K562 (cell line): ENCODE measurements around the gene PCNX2. TPM values are rescaled to one million over a fixed set of nuclear protein-coding genes. Genes with fewer than 3 reads are reported as not detected.

ENCODE experiments used
- CAMTA2 ChIP-seq: fragments of 250-450 bp; sonication (Bioruptor Pico); conservative IDR thresholded peaks from 2 replicates; pipeline ENCODE4 v1.5.1; 2022
- CSDE1 ChIP-seq, 2 experiments: fragments of 450-650 bp; IDR thresholded peaks; 2 replicates each; pipeline ENCODE4 v1.6.1; 2016; ENCODE audit warnings: mild to moderate bottlenecking in 1 of 2
- KLF10 ChIP-seq: fragments of 250-450 bp; sonication (Bioruptor Pico); IDR thresholded peaks from 2 replicates; pipeline ENCODE4 v1.6.1; 2021; ENCODE audit warnings: matching md5 sums
- MECOM ChIP-seq: fragments of 250-450 bp; sonication (Bioruptor Pico); IDR thresholded peaks from 2 replicates; pipeline ENCODE4 v1.8.0; 2022; ENCODE audit warnings: inconsistent platforms
- NCOA1 ChIP-seq: fragments of 450-650 bp; IDR thresholded peaks from 2 replicates; pipeline ENCODE4 v1.6.1; 2016; ENCODE audit warnings: low read depth
- OTX1 ChIP-seq: fragments of 450-650 bp; formaldehyde crosslinking; IDR thresholded peaks from 2 replicates; pipeline ENCODE4 v1.4.0; 2022; ENCODE audit warnings: mild to moderate bottlenecking
- PTRF ChIP-seq: fragments of 450-650 bp; IDR thresholded peaks from 2 replicates; pipeline ENCODE4 v1.6.1; 2016; ENCODE audit warnings: mild to moderate bottlenecking, missing genetic modification characterization, missing compliant biosample characterization
- RBM14 ChIP-seq: fragments of 200-400 bp; formaldehyde crosslinking; IDR thresholded peaks from 2 replicates; pipeline ENCODE4 v1.6.1; 2018; ENCODE audit warnings: low read depth, mild to moderate bottlenecking, low read length, moderate library complexity, borderline replicate concordance; ENCODE audit not compliant: insufficient read depth
- SAFB ChIP-seq: fragments of 200-400 bp; formaldehyde crosslinking; IDR thresholded peaks from 2 replicates; pipeline ENCODE4 v1.6.1; 2017; ENCODE audit warnings: low read depth, low read length, borderline replicate concordance
- STAT5B ChIP-seq: fragments of 250-450 bp; sonication (Bioruptor Pico); IDR thresholded peaks from 2 replicates; pipeline ENCODE4 v1.8.0; 2021; ENCODE audit warnings: mild to moderate bottlenecking, inconsistent platforms
- ZC3H4 ChIP-seq: sonication (generic); formaldehyde crosslinking; IDR thresholded peaks from 2 replicates; pipeline ENCODE4 v1.9.0; 2021; ENCODE audit warnings: missing genetic modification reagents, borderline replicate concordance
- ZFP91 ChIP-seq: sonication (generic); formaldehyde crosslinking; IDR thresholded peaks from 2 replicates; pipeline ENCODE4 v1.8.0; 2022; ENCODE audit warnings: mild to moderate bottlenecking, missing genetic modification reagents
- ZHX1 ChIP-seq: fragments of 150-350 bp; conservative IDR thresholded peaks from 2 replicates; pipeline ENCODE4 v1.6.1; 2014; ENCODE audit warnings: low read length
- ZNF12 ChIP-seq: sonication (generic); formaldehyde crosslinking; IDR thresholded peaks from 2 replicates; pipeline ENCODE4 v1.4.0; 2020; ENCODE audit warnings: mild to moderate bottlenecking, missing genetic modification reagents
- ZNF146 ChIP-seq: IDR thresholded peaks from one replicate; pipeline ENCODE4 v1.6.1; 2018; ENCODE audit warnings: missing compliant biosample characterization; ENCODE audit not compliant: unreplicated experiment
- ZNF174 ChIP-seq: fragments of 250-450 bp; sonication (Bioruptor Pico); IDR thresholded peaks from 2 replicates; pipeline ENCODE4 v1.4.0; 2020; ENCODE audit warnings: mild to moderate bottlenecking
- ZNF41 ChIP-seq: fragments of 250-450 bp; sonication (Bioruptor Pico); conservative IDR thresholded peaks from 2 replicates; pipeline ENCODE4 v1.4.0; 2020; ENCODE audit warnings: mild to moderate bottlenecking
- ZNF766 ChIP-seq: fragments of 200-800 bp; sonication (Bioruptor generic); conservative IDR thresholded peaks from 2 replicates; pipeline ENCODE4 v1.6.1; 2016; ENCODE audit warnings: missing genetic modification characterization, missing compliant biosample characterization
- polyA plus RNA-seq, 8 experiments: library from polyadenylated mRNA; depleted of rRNA in 4 of 8; stranded (reverse) in 5 of 8; unstranded in 3 of 8; fragments of >200 nt; fragmentation: Nextera tagmentation in 2 of 8; fragmentation: Illumina TruSeq in 1 of 8; extraction: Ambion mirVana in 2 of 8; extraction: Trizol in 1 of 8; gene quantifications; 2 replicates each; pipeline versions ENCODE4 v1.2.1 to v1.2.3, GENCODE V29; 2011 to 2014; ENCODE audit warnings: inconsistent platforms in 1 of 8, missing spikeins in 1 of 8
- total RNA-seq, 7 experiments: library from RNA; depleted of rRNA in 6 of 7; stranded (reverse); fragments of >200 nt in 6 of 7; fragmentation: Illumina TruSeq in 2 of 7; extraction: Trizol in 2 of 7; gene quantifications; 2 replicates each; pipeline versions ENCODE4 v1.2.1 to v1.2.3, GENCODE V29; 2011 to 2021; ENCODE audit warnings: low replicate concordance in 1 of 7
- TF ChIP-seq, protein P1 (sequence below): sonication (generic); formaldehyde crosslinking; IDR thresholded peaks from 2 replicates; pipeline ENCODE4 v1.8.1; 2023; ENCODE audit warnings: missing genetic modification reagents, mild to moderate bottlenecking, borderline replicate concordance

PCNX2 gene
- total and polyA plus RNA-seq, 9 of the 15 experiments (the other 6 are each of a cell fraction or from before 2014, with no cell fraction given) = 0.07 to 0.33 TPM; not detected in 7

GRCh38 chr1:232950197-232951176 lies 345.0 kb downstream of the PCNX2 start, which contains the start of gene NTPCR (continued):
- TF ChIP-seq NCOA1 (no peak), ZHX1 (no peak), ZNF41 (CRISPR knock-in tag) (peak; percentile 72), STAT5B (CRISPR knock-in tag) (no peak), ZNF12 (CRISPR knock-in tag) (no peak), CSDE1 (IDR thresholded peaks at IDR 0.05) (no peak), ZFP91 (CRISPR knock-in tag) (no peak), OTX1 (CRISPR knock-in tag) (no peak), KLF10 (CRISPR knock-in tag) (0 out of 2 replicates have a peak, but pooled peaks have one; percentile 23), ZNF174 (CRISPR knock-in tag) (no peak), MECOM (CRISPR knock-in tag) (0 out of 2 replicates have a peak, but pooled peaks have one; percentile 32), CAMTA2 (CRISPR knock-in tag) (no peak), ZC3H4 (CRISPR knock-in tag) (no peak), SAFB (no peak), RBM14 (no peak), ZNF146 (CRISPR knock-in tag) (no peak), ZNF766 (CRISPR knock-in tag) (0 out of 2 replicates have a peak, but pooled peaks have one; percentile 40), PTRF (tag) (no peak)
- TF ChIP-seq, protein P1, sequence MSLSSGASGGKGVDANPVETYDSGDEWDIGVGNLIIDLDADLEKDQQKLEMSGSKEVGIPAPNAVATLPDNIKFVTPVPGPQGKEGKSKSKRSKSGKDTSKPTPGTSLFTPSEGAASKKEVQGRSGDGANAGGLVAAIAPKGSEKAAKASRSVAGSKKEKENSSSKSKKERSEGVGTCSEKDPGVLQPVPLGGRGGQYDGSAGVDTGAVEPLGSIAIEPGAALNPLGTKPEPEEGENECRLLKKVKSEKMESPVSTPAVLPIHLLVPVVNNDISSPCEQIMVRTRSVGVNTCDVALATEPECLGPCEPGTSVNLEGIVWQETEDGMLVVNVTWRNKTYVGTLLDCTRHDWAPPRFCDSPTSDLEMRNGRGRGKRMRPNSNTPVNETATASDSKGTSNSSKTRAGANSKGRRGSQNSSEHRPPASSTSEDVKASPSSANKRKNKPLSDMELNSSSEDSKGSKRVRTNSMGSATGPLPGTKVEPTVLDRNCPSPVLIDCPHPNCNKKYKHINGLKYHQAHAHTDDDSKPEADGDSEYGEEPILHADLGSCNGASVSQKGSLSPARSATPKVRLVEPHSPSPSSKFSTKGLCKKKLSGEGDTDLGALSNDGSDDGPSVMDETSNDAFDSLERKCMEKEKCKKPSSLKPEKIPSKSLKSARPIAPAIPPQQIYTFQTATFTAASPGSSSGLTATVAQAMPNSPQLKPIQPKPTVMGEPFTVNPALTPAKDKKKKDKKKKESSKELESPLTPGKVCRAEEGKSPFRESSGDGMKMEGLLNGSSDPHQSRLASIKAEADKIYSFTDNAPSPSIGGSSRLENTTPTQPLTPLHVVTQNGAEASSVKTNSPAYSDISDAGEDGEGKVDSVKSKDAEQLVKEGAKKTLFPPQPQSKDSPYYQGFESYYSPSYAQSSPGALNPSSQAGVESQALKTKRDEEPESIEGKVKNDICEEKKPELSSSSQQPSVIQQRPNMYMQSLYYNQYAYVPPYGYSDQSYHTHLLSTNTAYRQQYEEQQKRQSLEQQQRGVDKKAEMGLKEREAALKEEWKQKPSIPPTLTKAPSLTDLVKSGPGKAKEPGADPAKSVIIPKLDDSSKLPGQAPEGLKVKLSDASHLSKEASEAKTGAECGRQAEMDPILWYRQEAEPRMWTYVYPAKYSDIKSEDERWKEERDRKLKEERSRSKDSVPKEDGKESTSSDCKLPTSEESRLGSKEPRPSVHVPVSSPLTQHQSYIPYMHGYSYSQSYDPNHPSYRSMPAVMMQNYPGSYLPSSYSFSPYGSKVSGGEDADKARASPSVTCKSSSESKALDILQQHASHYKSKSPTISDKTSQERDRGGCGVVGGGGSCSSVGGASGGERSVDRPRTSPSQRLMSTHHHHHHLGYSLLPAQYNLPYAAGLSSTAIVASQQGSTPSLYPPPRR (CRISPR knock-in tag) = no peak
